ENCODE measurements around the gene ACOT11. TPM values are rescaled to one million over a fixed set of nuclear protein-coding genes. Genes with fewer than 3 reads are reported as not detected.

Gene ACOT11
- total RNA-seq, 1 donor from 2014 or later, result 2.1 TPM

GRCh38 chr1:54572542-54572850, 24.5 kb downstream of the ACOT11 start:
- Mint-ChIP-seq H3K27me3 (ENCODE audit: insufficient read depth) (no peaks in the 10 kb centered on the region), H3K9me3 (no peaks in the 10 kb centered on the region), H3K36me3 (ENCODE audit: low read depth) (no peaks in the 10 kb centered on the region), H3K27ac (no peak overlapping the region), H3K4me3 (no peak overlapping the region), H3K4me1 (ENCODE audit: low read depth) (no peaks in the 10 kb centered on the region)
- intact Hi-C loops (cut with micrococcal nuclease), result no loop called here
- no peak for DNase-seq (ENCODE audit: low spot score)

DNA sequence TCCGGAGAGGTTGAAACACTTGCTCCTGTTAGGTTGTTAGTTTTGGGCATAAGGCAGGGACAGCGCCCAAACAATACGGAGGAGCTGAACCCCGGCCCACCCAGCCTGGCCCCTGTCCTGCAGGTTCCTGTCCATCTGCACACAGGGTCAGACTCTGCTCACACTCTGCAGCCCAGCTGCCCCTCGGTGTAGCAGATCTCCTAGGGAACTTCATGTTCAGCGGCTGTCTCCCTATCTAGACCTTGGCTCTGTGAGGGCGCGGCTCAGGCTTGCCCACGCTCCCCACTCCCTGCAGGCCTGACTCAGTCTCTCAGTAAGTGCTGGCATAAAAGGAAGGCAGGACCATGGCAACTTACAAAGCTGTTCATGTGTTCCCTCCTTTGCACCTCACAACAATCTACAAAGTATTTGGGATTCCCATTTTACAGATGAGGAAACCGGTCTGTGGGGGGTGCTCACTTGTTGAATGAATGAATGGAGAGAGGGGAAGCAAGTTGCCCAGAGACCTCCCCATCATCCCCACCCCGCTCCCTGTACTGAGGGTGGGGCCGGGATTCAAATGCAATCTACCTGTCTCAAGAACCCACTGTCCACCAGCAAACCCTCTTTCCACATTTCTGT, 26.2 kb downstream of the ACOT11 start:
- H3K36me3 Mint-ChIP-seq (ENCODE audit: low read depth), result no peaks in the 10 kb centered on the region

GRCh38 chr1:54575161-54575560, 27.1 kb downstream of the ACOT11 start:
- H3K4me3 Mint-ChIP-seq, result no peak overlapping the region
- H3K27ac Mint-ChIP-seq, result no peak overlapping the region
- peaks cover 3% of the 10 kb centered on the region for H3K27me3 Mint-ChIP-seq (ENCODE audit: insufficient read depth)
- intact Hi-C loops (cut with micrococcal nuclease), result no loop called here
- DNase-seq (ENCODE audit: low spot score), result no peak
- H3K9me3 Mint-ChIP-seq, result no peaks in the 10 kb centered on the region
- H3K36me3 Mint-ChIP-seq (ENCODE audit: low read depth), result no peaks in the 10 kb centered on the region
- H3K4me1 Mint-ChIP-seq (ENCODE audit: low read depth), result no peaks in the 10 kb centered on the region

More for the DNA sequence above, 26.2 kb downstream of the ACOT11 start:
- DNase-seq (ENCODE audit: low spot score), result no peak
- H3K4me3 Mint-ChIP-seq, result no peak overlapping the region
- no peak overlapping the region for H3K27ac Mint-ChIP-seq
- H3K4me1 Mint-ChIP-seq (ENCODE audit: low read depth), result no peaks in the 10 kb centered on the region
- intact Hi-C loops (cut with micrococcal nuclease), result no loop called here
- no peaks in the 10 kb centered on the region for H3K9me3 Mint-ChIP-seq
- H3K27me3 Mint-ChIP-seq (ENCODE audit: insufficient read depth), result peaks cover 3% of the 10 kb centered on the region

GRCh38 chr1:54575605-54576290, 27.7 kb downstream of the ACOT11 start:
- H3K27me3 Mint-ChIP-seq (ENCODE audit: insufficient read depth), result peaks cover 3% of the 10 kb centered on the region
- H3K36me3 Mint-ChIP-seq (ENCODE audit: low read depth), result no peaks in the 10 kb centered on the region
- H3K4me1 Mint-ChIP-seq (ENCODE audit: low read depth), result no peaks in the 10 kb centered on the region
- no peaks in the 10 kb centered on the region for H3K9me3 Mint-ChIP-seq
- intact Hi-C loops (cut with micrococcal nuclease), result no loop called here
- DNase-seq (ENCODE audit: low spot score), result no peak
- no peak overlapping the region for H3K4me3 Mint-ChIP-seq
- H3K27ac Mint-ChIP-seq, result no peak overlapping the region

- no peak overlapping the region for H3K27ac Mint-ChIP-seq
- H3K36me3 Mint-ChIP-seq (ENCODE audit: low read depth), result no peaks in the 10 kb centered on the region
- H3K4me3 Mint-ChIP-seq, result no peak overlapping the region
- DNase-seq (ENCODE audit: low spot score), result no peak
- intact Hi-C loops (cut with micrococcal nuclease), result no loop called here
- peaks cover 3% of the 10 kb centered on the region for H3K27me3 Mint-ChIP-seq (ENCODE audit: insufficient read depth)
- H3K4me1 Mint-ChIP-seq (ENCODE audit: low read depth), result no peaks in the 10 kb centered on the region
- H3K9me3 Mint-ChIP-seq, result no peaks in the 10 kb centered on the region
Measured at GRCh38 chr1:54577612-54578011, 29.6 kb downstream of the ACOT11 start.

GRCh38 chr1:54579337-54579781, 31.3 kb downstream of the ACOT11 start:
- DNase-seq (ENCODE audit: low spot score), result no peak
- Mint-ChIP-seq H3K27me3 (ENCODE audit: insufficient read depth) (peaks cover 3% of the 10 kb centered on the region), H3K9me3 (no peaks in the 10 kb centered on the region), H3K36me3 (ENCODE audit: low read depth) (no peaks in the 10 kb centered on the region), H3K4me1 (ENCODE audit: low read depth) (no peaks in the 10 kb centered on the region), H3K27ac (no peak overlapping the region), H3K4me3 (no peak overlapping the region)
- intact Hi-C loops (cut with micrococcal nuclease), result no loop called here

DNA sequence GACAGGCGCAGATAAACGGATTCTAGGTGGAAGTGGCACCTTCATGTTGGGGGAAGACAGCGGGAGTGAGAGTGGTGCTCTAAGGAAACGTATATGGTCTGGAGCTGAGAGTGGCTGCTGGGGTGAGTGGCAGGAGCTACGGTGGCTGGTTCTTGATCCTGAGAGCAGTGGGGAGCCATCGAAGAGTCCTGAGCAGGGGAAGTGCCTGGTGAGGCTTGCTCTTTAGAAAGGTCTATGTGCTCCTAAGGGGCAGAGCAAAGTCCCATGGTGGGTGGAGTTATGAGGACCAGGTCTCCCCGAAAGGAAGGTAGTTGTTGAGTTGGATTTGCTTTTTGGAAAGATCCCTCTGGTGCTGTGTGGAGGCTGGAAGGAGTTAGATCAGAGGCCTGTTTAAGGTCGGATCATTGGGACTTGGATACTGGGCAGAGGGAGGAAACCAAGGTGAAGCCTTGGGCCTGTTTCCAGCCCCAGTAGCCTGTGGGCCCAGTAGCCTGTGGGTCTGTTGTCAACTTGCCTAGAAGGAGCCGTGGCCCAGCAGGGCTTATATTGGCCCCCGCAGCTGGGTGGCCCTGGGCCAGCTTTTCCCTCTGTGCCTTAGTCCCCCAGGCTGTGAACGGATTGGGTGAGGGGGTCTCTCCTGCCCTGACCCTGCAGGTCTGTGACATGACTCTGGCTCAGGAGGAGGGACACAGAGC, 33.0 kb downstream of the ACOT11 start:
- H3K27ac Mint-ChIP-seq, result no peak overlapping the region
- no peaks in the 10 kb centered on the region for H3K36me3 Mint-ChIP-seq (ENCODE audit: low read depth)
- H3K4me3 Mint-ChIP-seq, result no peak overlapping the region
- no peaks in the 10 kb centered on the region for H3K4me1 Mint-ChIP-seq (ENCODE audit: low read depth)
- H3K27me3 Mint-ChIP-seq (ENCODE audit: insufficient read depth), result peaks cover 3% of the 10 kb centered on the region
- intact Hi-C loops (cut with micrococcal nuclease), result no loop called here
- no peaks in the 10 kb centered on the region for H3K9me3 Mint-ChIP-seq
- no peak for DNase-seq (ENCODE audit: low spot score)

DNA sequence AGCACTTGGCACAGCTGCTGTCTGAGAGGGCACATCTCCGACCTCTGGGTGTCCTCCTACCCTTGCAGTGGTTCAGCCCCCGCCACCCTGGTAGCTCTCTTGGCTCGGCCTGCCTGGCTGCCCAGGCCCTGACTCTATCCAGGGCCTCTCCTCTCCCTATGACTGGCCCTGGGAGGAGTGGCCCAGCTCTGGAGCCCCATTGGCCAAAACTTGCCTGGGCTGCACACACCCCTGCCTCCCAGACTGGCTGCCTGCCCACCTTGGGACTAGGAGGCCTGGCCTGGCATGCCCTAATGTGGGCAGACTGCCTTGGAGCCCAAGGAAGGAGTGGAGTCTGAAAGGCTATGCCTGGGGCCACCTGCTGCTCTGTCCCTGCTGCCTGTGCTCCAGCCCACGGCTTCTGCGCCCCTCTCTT, 33.6 kb downstream of the ACOT11 start:
- Mint-ChIP-seq H3K36me3 (ENCODE audit: low read depth) (no peaks in the 10 kb centered on the region), H3K4me3 (no peak overlapping the region), H3K27ac (no peak overlapping the region), H3K4me1 (ENCODE audit: low read depth) (no peaks in the 10 kb centered on the region), H3K9me3 (no peaks in the 10 kb centered on the region), H3K27me3 (ENCODE audit: insufficient read depth) (peaks cover 3% of the 10 kb centered on the region)
- no peak for DNase-seq (ENCODE audit: low spot score)
- intact Hi-C loops (cut with micrococcal nuclease), result no loop called here

DNA sequence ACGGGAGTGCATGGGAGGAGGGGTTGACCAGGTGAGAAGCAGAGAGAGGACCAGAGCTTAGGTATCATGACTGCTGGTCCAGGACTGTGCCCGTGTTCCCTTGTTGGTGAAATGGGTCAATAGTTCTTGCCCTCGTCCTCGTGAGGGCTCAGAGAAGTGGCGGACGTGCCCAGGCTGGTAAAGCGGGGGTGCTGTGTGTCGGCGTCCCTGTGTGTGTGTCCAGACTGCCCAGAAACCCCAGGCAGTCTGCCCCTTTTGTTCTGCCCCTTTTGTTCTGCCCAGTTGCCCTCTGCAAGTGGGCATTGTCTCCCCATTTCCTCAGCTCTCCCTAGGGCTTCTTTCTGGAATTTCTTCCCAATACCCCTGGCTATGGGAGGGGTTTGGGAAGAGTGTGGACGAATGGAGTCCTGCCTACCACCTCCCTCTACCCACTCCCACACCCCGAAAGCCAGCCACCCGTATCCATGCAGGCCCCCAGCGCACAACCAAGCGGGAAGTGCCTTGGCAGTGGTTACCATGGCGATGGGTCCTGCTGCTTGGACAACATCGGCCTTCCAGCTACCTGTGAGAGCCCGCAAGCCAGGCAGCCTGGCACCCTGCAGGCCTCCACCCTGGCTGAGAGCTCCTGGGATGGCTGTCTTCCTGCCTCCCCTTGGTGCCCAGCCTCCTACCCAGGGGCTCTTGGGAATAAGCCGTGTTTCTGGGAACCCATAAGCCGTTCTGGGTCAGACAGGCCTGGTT, 34.7 kb downstream of the ACOT11 start:
- Mint-ChIP-seq H3K27ac (no peak overlapping the region), H3K4me3 (no peak overlapping the region), H3K4me1 (ENCODE audit: low read depth) (no peaks in the 10 kb centered on the region), H3K36me3 (ENCODE audit: low read depth) (no peaks in the 10 kb centered on the region), H3K27me3 (ENCODE audit: insufficient read depth) (peaks cover 3% of the 10 kb centered on the region), H3K9me3 (no peaks in the 10 kb centered on the region)
- intact Hi-C loops (cut with micrococcal nuclease), result no loop called here
- DNase-seq (ENCODE audit: low spot score), result no peak

DNA sequence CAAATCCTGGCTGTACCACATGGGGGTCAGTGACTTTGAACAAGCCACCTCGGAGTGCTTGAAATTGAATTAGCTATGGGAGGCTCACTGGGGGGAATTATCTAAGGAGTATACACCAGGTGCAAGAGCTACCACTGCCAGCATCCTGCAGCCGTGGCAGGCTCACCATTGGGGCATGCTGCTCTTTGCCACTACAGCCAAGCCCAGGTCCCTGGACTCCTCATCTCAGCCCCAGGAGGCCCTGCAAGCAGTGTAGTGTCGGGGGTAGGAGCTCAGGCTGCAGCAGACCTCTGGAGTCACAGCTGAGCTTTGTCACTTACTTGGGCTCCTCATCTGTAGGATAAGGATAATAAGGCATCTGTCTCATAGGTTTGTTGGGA, 35.3 kb downstream of the ACOT11 start:
- Mint-ChIP-seq H3K9me3 (no peaks in the 10 kb centered on the region), H3K4me3 (no peak overlapping the region), H3K36me3 (ENCODE audit: low read depth) (no peaks in the 10 kb centered on the region), H3K27ac (no peak overlapping the region), H3K27me3 (ENCODE audit: insufficient read depth) (peaks cover 3% of the 10 kb centered on the region), H3K4me1 (ENCODE audit: low read depth) (no peaks in the 10 kb centered on the region)
- intact Hi-C loops (cut with micrococcal nuclease), result no loop called here
- DNase-seq (ENCODE audit: low spot score), result no peak

DNA sequence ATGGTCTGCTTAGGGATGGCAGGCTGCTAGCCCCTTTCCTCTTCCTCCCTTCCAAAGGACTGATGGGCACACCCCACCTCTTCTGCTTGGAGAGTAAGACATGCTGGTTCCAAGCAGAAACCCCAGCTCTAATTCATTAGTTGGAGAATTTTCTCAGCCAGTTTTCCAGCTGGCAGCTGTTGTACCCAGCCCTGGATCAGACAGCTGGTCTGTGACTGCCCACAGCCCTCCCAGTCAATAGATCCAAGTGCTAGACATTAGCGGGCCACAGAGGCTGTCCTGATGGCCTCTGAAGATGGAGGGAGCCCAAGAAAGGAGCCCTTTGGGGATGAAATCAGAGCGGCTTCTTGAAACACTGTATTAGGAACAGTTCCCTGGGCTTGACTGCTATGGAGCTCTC, 35.8 kb downstream of the ACOT11 start:
- Mint-ChIP-seq H3K4me3 (no peak overlapping the region), H3K4me1 (ENCODE audit: low read depth) (no peaks in the 10 kb centered on the region), H3K9me3 (no peaks in the 10 kb centered on the region), H3K36me3 (ENCODE audit: low read depth) (no peaks in the 10 kb centered on the region), H3K27me3 (ENCODE audit: insufficient read depth) (peaks cover 3% of the 10 kb centered on the region), H3K27ac (no peak overlapping the region)
- no peak for DNase-seq (ENCODE audit: low spot score)
- intact Hi-C loops (cut with micrococcal nuclease), result no loop called here

DNA sequence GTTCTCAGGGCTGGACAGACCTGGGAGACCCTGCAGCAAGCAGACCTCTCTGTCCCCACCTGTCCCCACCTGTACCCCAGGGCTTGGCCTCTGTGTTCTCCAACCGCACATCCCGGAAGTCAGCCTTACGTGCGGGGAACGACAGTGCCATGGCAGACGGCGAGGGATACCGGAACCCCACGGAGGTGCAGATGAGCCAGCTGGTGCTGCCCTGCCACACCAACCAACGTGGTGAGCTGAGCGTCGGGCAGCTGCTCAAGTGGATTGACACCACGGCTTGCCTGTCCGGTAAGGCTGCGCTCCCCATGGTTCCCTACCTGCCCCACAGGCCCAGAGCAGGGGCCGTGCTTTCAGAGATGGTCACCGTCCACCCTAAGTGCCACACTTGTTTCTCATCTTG, 36.5 kb downstream of the ACOT11 start:
- H3K27ac Mint-ChIP-seq, result no peak overlapping the region
- no peak overlapping the region for H3K4me3 Mint-ChIP-seq
- intact Hi-C loops (cut with micrococcal nuclease), result no loop called here
- DNase-seq (ENCODE audit: low spot score), result no peak
- H3K36me3 Mint-ChIP-seq (ENCODE audit: low read depth), result no peaks in the 10 kb centered on the region
- H3K27me3 Mint-ChIP-seq (ENCODE audit: insufficient read depth), result no peaks in the 10 kb centered on the region
- no peaks in the 10 kb centered on the region for H3K4me1 Mint-ChIP-seq (ENCODE audit: low read depth)
- no peaks in the 10 kb centered on the region for H3K9me3 Mint-ChIP-seq

Data from activated T-helper 1 cell treated with anti-CD3 and anti-CD28 coated beads, Interleukin-12 subunit alpha, Interleukin-12 subunit beta, Interleukin-2, Interleukin-4 antibody, amounts not matched to agents 30 ng/mL and 10 ng/mL and 1 ng/mL, durations not matched to agents 14 hours and 24 hours and 36 hours (primary cell).